H9 (cell line): ENCODE results near the gene DIP2C. TPM values are rescaled to one million over a fixed set of nuclear protein-coding genes. Genes with fewer than 3 reads are reported as not detected.

Experiments
- DNase-seq: peaks from one replicate; pipeline ENCODE4 v3.0.0-alpha.2; 2017
- H2AFZ ChIP-seq: one replicate; pipeline ENCODE4 v1.6.1; 2013; ENCODE audit warnings: mild to moderate bottlenecking, low read length, control low read depth, moderate library complexity
- H2AK5ac ChIP-seq: 2 replicates; pipeline ENCODE4 v1.6.1; 2013; ENCODE audit warnings: low read length, control low read depth, mixed read lengths; ENCODE audit not compliant: insufficient read length
- H2BK120ac ChIP-seq: one replicate; pipeline ENCODE4 v1.6.1; 2013; ENCODE audit warnings: low read depth, mild to moderate bottlenecking, low read length, control low read depth, inconsistent platforms; ENCODE audit not compliant: poor library complexity, severe bottlenecking
- H2BK12ac ChIP-seq: 2 replicates; pipeline ENCODE4 v1.6.1; 2013; ENCODE audit warnings: low read length, control low read depth, mixed read lengths, low read depth; ENCODE audit not compliant: insufficient read length
- H2BK15ac ChIP-seq: 2 replicates; pipeline ENCODE4 v1.6.1; 2013; ENCODE audit warnings: low read depth, low read length, control low read depth
- H2BK20ac ChIP-seq: one replicate; pipeline ENCODE4 v1.6.1; 2013; ENCODE audit warnings: low read depth, mild to moderate bottlenecking, low read length, control low read depth, inconsistent platforms; ENCODE audit not compliant: poor library complexity, severe bottlenecking
- H2BK5ac ChIP-seq: 2 replicates; pipeline ENCODE4 v1.6.1; 2013; ENCODE audit warnings: low read length, control low read depth, mixed read lengths; ENCODE audit not compliant: insufficient read length
- H3K14ac ChIP-seq: 2 replicates; pipeline ENCODE4 v1.6.1; 2013; ENCODE audit warnings: low read length, control low read depth; ENCODE audit not compliant: insufficient read depth
- H3K18ac ChIP-seq: 2 replicates; pipeline ENCODE4 v1.6.1; 2013; ENCODE audit warnings: low read depth, mild to moderate bottlenecking, mixed read lengths, low read length, control low read depth; ENCODE audit not compliant: insufficient read length
- H3K23ac ChIP-seq: 2 replicates; pipeline ENCODE4 v1.6.1; 2013; ENCODE audit warnings: low read length, control low read depth, mixed read lengths, low read depth; ENCODE audit not compliant: insufficient read length
- H3K23me2 ChIP-seq: 2 replicates; pipeline ENCODE4 v1.6.1; 2013; ENCODE audit warnings: low read depth, mild to moderate bottlenecking, mixed read lengths, low read length, control low read depth; ENCODE audit not compliant: insufficient read length, poor library complexity, severe bottlenecking
- H3K27ac ChIP-seq: 2 replicates; pipeline ENCODE4 v1.5.1; 2013; ENCODE audit warnings: low read length, control low read depth, mixed read lengths, low read depth; ENCODE audit not compliant: insufficient read length
- H3K27me3 ChIP-seq: 2 replicates; pipeline ENCODE4 v1.6.1; 2013; ENCODE audit warnings: low read length, control low read depth, inconsistent platforms; ENCODE audit not compliant: insufficient read depth
- H3K4ac ChIP-seq: 2 replicates; pipeline ENCODE4 v1.6.1; 2013; ENCODE audit warnings: low read depth, mild to moderate bottlenecking, control low read depth, inconsistent platforms, low read length, moderate library complexity
- H3K4me1 ChIP-seq: 2 replicates; pipeline ENCODE4 v1.6.1; 2013; ENCODE audit warnings: low read length, control low read depth, inconsistent platforms; ENCODE audit not compliant: insufficient read depth
- H3K4me2 ChIP-seq: 2 replicates; pipeline ENCODE4 v1.6.1; 2013; ENCODE audit warnings: low read length, control low read depth, mixed read lengths; ENCODE audit not compliant: insufficient read length, insufficient read depth
- H3K56ac ChIP-seq: 2 replicates; pipeline ENCODE4 v1.6.1; 2013; ENCODE audit warnings: low read depth, mild to moderate bottlenecking, mixed read lengths, low read length, control low read depth; ENCODE audit not compliant: insufficient read length
- H3K79me1 ChIP-seq: 2 replicates; pipeline ENCODE4 v1.6.1; 2013; ENCODE audit warnings: low read depth, mild to moderate bottlenecking, moderate library complexity, low read length, control low read depth, inconsistent platforms; ENCODE audit not compliant: insufficient read depth, poor library complexity, severe bottlenecking
- H3K79me2 ChIP-seq: 2 replicates; pipeline ENCODE4 v1.6.1; 2013; ENCODE audit warnings: low read length, control low read depth, inconsistent platforms; ENCODE audit not compliant: insufficient read depth
- H3K9ac ChIP-seq: 2 replicates; pipeline ENCODE4 v1.6.1; 2013; ENCODE audit warnings: low read length, control low read depth, mixed read lengths; ENCODE audit not compliant: insufficient read length; ENCODE audit errors: extremely low read depth
- H3K9me3 ChIP-seq: one replicate; pipeline ENCODE4 v1.6.1; 2013; ENCODE audit warnings: low read depth, low read length, inconsistent platforms; ENCODE audit not compliant: control insufficient read depth
- H3T11ph ChIP-seq: one replicate; pipeline ENCODE4 v1.6.1; 2013; ENCODE audit warnings: mild to moderate bottlenecking, low read length, control low read depth, inconsistent platforms
- H4K20me1 ChIP-seq: one replicate; pipeline ENCODE4 v1.6.1; 2013; ENCODE audit not compliant: control insufficient read depth, insufficient read length, insufficient read depth
- H4K5ac ChIP-seq: 2 replicates; pipeline ENCODE4 v1.6.1; 2013; ENCODE audit warnings: low read depth, mild to moderate bottlenecking, mixed read lengths, low read length, control low read depth; ENCODE audit not compliant: insufficient read length
- H4K8ac ChIP-seq: replicated peaks from 2 replicates; pipeline ENCODE4 v1.6.1; 2013; ENCODE audit warnings: low read length, control low read depth, mixed read lengths, low read depth; ENCODE audit not compliant: insufficient read length
- H4K91ac ChIP-seq: 2 replicates; pipeline ENCODE4 v1.6.1; 2013; ENCODE audit warnings: low read depth, mild to moderate bottlenecking, moderate library complexity, mixed read lengths, low read length, control low read depth; ENCODE audit not compliant: insufficient read length
- H3K27ac Mint-ChIP-seq, 3 experiments: 2 replicates in 2 of 3; 3 replicates in 1 of 3; pipeline ENCODE4 v1.8.0; 2020 to 2021; ENCODE audit warnings: mixed read lengths in 3 of 3, mild to moderate bottlenecking in 1 of 3, moderate library complexity in 1 of 3
- H3K27me3 Mint-ChIP-seq: 2 replicates; pipeline ENCODE4 v1.8.0; 2021; ENCODE audit warnings: low read depth, mild to moderate bottlenecking, moderate library complexity, mixed read lengths
- H3K36me3 Mint-ChIP-seq, 3 experiments: 2 replicates in 2 of 3; 3 replicates in 1 of 3; pipeline ENCODE4 v1.8.0; 2020 to 2021; ENCODE audit warnings: low read depth in 3 of 3, mixed read lengths in 3 of 3; ENCODE audit not compliant: insufficient read depth in 1 of 3
- H3K4me1 Mint-ChIP-seq, 2 experiments: 2 replicates each; pipeline ENCODE4 v1.8.0; 2020; ENCODE audit warnings: mixed read lengths in 2 of 2
- H3K4me3 Mint-ChIP-seq, 2 experiments: 2 replicates in 1 of 2; 3 replicates in 1 of 2; pipeline ENCODE4 v1.8.0; 2020 to 2021; ENCODE audit warnings: mild to moderate bottlenecking in 2 of 2, mixed read lengths in 2 of 2, moderate library complexity in 1 of 2
- H3K9me3 Mint-ChIP-seq, 2 experiments: 2 replicates in 1 of 2; 3 replicates in 1 of 2; pipeline ENCODE4 v1.8.0; 2020; ENCODE audit warnings: mild to moderate bottlenecking in 2 of 2, mixed read lengths in 2 of 2, moderate library complexity in 1 of 2
- WGBS: extraction: QIAGEN DNeasy Blood & Tissue Kit; methylation state at CpG from one replicate; pipeline ENCODE4 v1.1.7; 2013; ENCODE audit warnings: missing lambda C conversion rate, low lambda C conversion rate, mixed read lengths; ENCODE audit not compliant: insufficient read length; ENCODE audit errors: extremely low coverage; 5-methylcytosine and 5-hydroxymethylcytosine counted together
- total RNA-seq: library from RNA; stranded (reverse); gene quantifications from 2 replicates; pipeline ENCODE4 v1.2.1, GENCODE V29; 2021
- TF ChIP-seq, protein P1 (sequence below): fragments of 200-600 bp; sonication (generic); conservative IDR thresholded peaks from 3 replicates; pipeline ENCODE4 v1.8.0; 2021; ENCODE audit warnings: antibody characterized with exemption, mild to moderate bottlenecking

The DIP2C gene
- total RNA-seq, 1 experiment from 2014 or later: 7.9 TPM

DNA sequence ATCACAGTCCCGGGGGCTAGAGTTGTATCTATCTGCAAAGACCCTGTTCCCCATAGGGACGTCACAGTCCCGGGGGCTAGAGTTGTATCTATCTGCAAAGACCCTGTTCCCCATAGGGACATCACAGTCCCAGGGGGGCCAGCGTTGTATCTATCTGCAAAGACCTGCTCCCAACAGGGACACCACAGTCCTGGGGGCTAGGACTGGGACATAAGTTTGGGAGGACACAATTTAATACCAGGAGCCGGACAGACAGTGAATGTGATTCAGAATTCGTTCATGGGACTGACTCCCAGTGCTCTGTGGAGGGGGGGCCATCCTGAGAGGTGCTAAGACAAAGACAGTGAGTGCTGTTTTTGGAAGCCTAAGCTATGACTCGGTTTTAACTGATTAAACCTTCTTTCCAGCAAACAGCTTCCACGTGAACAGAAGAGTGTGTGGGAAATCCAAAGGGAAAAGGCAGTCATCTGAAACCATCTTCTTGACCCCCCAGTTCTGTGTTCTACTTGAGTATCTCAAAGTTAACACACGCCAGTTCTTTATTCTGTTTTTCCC is 153.0 kb downstream of the DIP2C start:
- no peak overlapping the region for H4K8ac ChIP-seq
- no peaks in the 10 kb centered on the region for H3K27me3 ChIP-seq
- Mint-ChIP-seq H3K9me3 (no peaks in the 10 kb centered on the region), H3K36me3 (no peaks in the 10 kb centered on the region), H3K4me3 (no peak overlapping the region), H3K4me1 (peaks cover 11 to 13% of the 10 kb centered on the region in 2 experiments), H3K27ac (no peak overlapping the region), H3K27me3 (no peaks in the 10 kb centered on the region; the same call in 1 of the 2 replicates)
- no peaks in the 10 kb centered on the region for H4K20me1 ChIP-seq
- no peak overlapping the region for H2BK120ac ChIP-seq
- H3K27ac ChIP-seq: no peak overlapping the region
- H3K23me2 ChIP-seq: no peaks in the 10 kb centered on the region
- TF ChIP-seq, protein P1, sequence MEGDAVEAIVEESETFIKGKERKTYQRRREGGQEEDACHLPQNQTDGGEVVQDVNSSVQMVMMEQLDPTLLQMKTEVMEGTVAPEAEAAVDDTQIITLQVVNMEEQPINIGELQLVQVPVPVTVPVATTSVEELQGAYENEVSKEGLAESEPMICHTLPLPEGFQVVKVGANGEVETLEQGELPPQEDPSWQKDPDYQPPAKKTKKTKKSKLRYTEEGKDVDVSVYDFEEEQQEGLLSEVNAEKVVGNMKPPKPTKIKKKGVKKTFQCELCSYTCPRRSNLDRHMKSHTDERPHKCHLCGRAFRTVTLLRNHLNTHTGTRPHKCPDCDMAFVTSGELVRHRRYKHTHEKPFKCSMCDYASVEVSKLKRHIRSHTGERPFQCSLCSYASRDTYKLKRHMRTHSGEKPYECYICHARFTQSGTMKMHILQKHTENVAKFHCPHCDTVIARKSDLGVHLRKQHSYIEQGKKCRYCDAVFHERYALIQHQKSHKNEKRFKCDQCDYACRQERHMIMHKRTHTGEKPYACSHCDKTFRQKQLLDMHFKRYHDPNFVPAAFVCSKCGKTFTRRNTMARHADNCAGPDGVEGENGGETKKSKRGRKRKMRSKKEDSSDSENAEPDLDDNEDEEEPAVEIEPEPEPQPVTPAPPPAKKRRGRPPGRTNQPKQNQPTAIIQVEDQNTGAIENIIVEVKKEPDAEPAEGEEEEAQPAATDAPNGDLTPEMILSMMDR: no peak
- no peaks in the 10 kb centered on the region for H3K9me3 ChIP-seq
- no peak overlapping the region for H3K4ac ChIP-seq
- H3K14ac ChIP-seq: no peak overlapping the region
- no peaks in the 10 kb centered on the region for H3K4me1 ChIP-seq
- H3K4me2 ChIP-seq: no peak overlapping the region
- H3K79me1 ChIP-seq: no peaks in the 10 kb centered on the region
- WGBS: no CpG with 5 or more reads among the region's 9 CpGs
- no peak overlapping the region for H3K9ac ChIP-seq
- H3K56ac ChIP-seq: no peak overlapping the region
- H3K18ac ChIP-seq: no peak overlapping the region
- no peak overlapping the region for H2BK20ac ChIP-seq
- no peak overlapping the region for H2AFZ ChIP-seq
- DNase-seq: no peak
- H2AK5ac ChIP-seq: no peak overlapping the region
- no peak overlapping the region for H3T11ph ChIP-seq
- H4K5ac ChIP-seq: no peak overlapping the region
- no peak overlapping the region for H2BK5ac ChIP-seq
- H3K79me2 ChIP-seq: no peaks in the 10 kb centered on the region
- H3K23ac ChIP-seq: no peak overlapping the region
- no peak overlapping the region for H4K91ac ChIP-seq
- no peak overlapping the region for H2BK15ac ChIP-seq
- H2BK12ac ChIP-seq: no peak overlapping the region
